ENCODE measurements around the gene VPS51.
A peak's percentile ranks its signal among the peaks of the same experiment; 100 is the strongest.
"Not testable (repeated sequence)": the region's sequence is repeated elsewhere in the genome, so short reads cannot be mapped to it uniquely, and the experiment has no call there.

The VPS51 gene

DNA sequence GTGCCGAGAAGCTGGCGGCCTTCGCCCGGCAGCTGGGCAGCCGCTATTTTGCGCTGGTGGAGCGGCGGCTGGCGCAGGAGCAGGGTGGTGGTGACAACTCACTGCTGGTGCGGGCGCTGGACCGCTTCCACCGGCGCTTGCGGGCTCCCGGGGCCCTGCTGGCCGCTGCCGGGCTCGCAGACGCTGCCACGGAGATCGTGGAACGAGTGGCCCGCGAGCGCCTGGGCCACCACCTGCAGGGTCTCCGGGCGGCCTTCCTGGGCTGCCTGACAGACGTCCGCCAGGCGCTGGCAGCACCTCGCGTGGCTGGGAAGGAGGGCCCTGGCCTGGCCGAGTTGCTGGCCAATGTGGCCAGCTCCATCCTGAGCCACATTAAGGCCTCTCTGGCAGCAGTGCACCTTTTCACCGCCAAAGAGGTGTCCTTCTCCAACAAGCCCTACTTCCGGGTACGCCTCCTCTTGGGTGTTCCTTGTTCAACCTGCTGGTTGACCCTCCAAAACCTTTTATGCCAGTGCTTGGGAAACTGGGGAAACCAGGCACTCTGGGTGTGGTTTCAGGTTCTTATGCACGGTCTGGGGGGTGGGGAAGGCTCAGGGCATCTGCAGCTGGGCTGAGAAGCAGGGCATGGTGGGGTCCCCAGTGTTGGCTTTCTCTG, 12.6 kb downstream of the VPS51 start:
- DNase-seq: no peak

DNA sequence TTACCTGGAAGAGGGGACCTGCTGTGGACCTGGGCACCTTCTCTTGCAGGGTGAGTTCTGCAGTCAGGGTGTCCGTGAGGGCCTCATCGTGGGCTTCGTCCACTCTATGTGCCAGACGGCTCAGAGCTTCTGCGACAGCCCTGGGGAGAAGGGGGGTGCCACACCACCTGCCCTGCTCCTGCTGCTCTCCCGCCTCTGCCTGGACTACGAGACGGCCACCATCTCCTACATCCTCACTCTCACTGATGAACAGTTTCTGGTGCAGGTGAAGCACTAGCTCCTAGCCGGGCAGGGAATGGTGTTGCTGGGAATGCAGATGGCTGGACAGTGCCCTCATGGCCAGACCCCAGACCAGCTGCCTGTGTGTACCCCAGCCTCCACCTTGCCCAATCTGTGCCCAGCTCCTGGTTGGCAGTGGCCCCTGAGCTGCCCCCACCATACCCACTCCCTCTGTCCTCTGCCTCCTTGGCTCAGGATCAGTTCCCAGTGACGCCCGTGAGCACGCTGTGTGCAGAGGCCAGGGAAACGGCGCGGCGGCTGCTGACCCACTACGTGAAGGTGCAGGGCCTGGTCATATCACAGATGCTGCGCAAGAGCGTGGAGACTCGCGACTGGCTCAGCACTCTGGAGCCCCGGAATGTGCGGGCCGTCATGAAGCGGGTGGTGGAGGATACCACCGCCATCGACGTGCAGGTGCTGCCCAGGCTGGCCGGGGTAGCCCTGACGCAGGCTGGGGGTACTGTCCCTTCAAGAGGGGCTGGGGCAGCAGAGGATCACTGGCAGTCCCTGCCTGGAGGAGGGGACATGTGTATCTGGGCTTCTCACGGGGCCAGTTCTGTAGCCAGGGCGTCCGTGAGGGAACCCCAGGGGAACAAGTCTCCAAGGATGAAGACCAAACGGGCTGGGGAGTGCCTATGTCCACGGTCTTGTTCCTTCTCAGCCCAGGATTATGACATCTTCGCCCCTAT, 13.5 kb downstream of the VPS51 start:
- no peak for DNase-seq

DNA sequence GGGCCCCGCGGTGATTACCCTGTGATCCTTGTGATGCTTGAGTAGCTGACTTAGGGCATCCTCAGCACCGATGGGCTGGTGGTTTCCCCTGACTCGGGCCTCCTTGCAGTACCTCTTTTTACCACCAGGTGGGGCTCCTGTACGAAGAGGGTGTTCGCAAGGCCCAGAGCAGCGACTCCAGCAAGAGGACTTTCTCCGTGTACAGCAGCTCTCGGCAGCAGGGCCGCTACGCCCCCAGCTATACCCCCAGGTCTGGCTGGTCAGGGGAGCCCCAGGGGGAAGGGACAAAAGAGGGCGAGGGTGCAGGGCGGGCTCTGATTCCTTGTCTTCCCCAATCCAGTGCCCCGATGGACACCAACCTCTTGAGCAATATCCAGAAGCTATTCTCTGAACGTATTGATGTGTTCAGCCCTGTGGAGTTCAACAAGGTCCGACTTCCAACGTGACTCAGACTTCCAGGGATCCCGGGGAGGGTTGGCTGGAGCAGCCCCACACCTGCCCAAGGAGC, 14.4 kb downstream of the VPS51 start:
- DNase-seq: peak; percentile 77

DNA sequence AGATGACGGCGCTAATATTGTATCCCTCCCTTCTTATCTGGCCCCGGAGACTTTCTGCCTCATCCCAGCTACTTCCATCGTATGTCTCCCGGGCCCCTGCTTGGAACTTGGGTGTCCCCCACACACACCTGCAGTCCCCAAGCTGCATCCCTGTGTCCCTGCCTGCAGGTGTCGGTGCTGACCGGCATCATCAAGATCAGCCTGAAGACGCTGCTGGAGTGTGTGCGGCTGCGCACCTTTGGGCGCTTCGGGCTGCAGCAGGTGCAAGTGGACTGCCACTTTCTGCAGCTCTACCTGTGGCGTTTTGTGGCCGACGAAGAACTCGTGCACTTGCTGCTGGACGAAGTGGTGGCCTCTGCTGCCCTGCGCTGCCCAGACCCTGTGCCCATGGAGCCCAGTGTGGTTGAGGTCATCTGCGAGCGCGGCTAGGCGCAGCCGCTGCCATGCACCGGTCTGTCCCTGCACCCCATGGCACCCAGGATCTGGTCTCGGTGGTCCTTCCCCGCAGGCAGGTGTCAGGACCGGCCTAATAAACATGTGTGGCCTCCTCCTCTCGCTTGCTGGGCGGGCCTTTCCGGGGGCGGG, 15.2 kb downstream of the VPS51 start:
- DNase-seq: no peak

GRCh38 chr11:65111744-65112545, 15.9 kb downstream of the VPS51 start, which contains the start of gene TM7SF2:
Gene TM7SF2, plus strand, starts transcription at chr11:65111872. Its CDS starts 144 bp downstream, at chr11:65112016.
- peak; percentile 98 for DNase-seq

DNA sequence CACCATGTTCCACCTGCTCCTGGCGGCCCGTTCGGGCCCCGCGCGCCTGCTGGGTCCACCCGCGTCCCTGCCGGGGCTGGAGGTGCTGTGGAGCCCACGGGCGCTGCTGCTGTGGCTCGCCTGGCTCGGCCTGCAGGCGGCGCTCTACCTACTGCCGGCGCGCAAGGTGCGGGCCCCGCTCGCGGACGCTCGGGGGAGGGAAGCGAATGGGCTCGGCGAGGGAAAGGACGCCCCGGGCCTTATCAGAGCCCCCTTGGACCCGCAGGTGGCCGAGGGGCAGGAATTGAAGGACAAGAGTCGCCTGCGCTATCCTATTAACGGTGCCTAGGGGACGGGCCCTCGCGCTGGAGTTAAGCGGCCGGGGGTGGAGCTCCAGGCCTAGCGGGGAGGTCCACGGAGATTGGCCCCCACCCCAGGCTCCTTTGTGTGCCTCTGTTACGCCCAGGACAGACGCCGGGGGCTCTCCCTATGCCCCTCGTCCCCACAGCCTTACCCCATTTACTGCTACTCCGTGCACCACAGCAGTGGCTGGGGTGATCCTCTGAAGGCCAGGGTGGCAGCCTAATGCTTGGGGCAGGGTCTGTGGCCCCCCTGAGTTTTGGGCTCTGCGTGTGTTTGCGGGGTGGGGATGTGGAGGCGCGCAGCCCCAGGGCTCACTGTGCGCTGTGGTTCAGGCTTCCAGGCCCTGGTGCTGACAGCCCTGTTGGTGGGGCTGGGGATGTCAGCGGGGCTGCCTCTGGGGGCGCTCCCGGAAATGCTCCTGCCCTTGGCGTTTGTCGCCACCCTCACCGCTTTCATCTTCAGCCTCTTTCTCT, 16.7 kb downstream of the VPS51 start:
- DNase-seq: peak; percentile 30

DNA sequence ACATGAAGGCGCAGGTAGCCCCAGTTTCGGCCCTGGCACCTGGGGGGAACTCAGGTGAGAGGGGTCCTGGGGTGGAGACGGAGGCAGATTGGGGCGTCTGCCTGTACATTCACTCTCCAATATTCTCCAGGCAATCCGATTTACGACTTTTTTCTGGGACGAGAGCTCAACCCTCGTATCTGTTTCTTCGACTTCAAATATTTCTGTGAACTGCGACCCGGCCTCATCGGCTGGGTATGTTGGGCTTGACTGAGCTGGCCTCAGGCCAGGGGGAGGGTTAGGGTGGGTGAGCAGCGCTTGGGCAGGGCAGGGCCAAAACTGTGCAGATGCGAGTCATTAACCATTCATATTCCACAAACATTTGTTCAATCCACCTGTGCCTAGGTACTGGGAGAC, 17.3 kb downstream of the VPS51 start:
- DNase-seq: no peak

DNA sequence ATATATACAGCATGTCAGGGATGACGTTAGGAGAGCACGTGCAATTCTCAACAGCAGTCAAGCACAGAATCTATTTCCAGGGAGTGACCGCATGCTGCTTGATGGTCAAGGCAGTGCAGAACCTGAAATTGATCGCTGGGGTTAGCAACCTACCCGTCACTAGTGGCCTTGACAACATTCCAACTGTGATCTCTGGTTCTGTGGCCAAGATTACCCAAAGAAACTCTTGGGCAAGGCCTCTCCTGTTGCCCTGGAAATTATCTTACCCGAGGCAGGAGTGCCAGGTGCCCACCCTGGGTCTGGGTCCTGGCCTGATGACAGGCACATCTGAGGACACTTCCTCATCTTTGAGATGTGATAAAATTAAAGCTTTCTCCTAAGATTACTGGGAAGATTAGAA, 17.8 kb downstream of the VPS51 start:
- DNase-seq: no peak

DNA sequence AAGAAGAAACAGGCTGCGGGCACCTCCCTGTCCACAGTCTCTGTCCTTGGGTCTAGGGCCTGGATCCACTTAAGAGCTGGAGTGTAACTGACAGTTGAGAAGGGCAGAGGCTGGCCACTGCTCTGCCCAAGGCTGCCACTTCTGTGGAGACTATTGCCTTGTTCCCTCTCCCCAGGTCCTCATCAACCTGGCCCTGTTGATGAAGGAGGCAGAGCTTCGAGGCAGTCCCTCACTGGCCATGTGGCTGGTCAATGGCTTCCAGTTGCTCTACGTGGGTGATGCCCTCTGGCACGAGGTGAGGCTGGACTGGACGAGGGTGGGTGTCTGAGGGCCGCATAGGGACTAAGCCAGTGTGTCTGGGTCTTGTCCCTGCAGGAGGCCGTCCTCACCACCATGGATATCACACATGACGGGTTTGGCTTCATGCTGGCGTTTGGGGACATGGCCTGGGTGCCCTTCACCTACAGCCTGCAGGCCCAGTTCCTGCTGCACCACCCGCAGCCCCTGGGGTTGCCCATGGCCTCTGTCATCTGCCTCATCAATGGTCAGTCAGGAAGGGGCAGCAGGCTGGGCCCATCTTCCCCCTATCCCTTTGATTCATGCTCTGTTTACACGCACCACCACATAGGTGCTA, 18.6 kb downstream of the VPS51 start:
- DNase-seq: no peak

DNA sequence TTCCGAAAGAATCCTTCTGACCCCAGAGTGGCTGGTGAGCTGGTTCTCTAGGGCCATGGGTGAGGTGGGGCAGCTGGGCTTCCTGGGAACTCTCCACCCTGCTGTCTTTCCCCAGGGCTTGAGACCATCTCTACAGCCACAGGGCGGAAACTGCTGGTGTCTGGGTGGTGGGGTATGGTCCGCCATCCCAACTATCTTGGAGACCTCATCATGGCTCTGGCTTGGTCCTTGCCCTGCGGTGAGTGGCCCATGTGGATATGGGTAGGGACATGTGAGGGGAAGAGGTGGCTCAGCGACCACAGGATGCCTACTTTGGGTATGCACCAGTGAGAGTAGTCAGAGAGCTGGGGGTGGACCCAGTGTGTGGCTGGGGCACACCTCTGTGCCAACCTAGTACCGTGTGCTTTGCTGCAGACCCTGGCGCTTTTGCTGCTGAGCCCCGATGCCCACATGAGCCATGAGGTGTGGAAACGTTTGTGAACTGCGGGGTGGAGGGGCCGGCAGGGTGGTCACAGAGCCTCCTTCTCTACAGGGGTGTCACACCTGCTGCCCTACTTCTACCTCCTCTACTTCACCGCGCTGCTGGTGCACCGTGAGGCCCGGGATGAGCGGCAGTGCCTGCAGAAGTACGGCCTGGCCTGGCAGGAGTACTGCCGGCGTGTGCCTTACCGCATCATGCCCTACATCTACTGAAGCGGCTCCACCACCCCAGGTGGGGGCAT, 19.5 kb downstream of the VPS51 start:
- no peak for DNase-seq

- peak; percentile 6 for DNase-seq
Measured at GRCh38 chr11:65116370-65117205, 20.6 kb downstream of the VPS51 start.

GRCh38 chr11:65117206-65118096, 21.4 kb downstream of the VPS51 start, which contains the start of gene ZNHIT2:
Gene ZNHIT2, minus strand, starts transcription at chr11:65117701. Its CDS starts 48 bp downstream, at chr11:65117653.
- peak; percentile 100 for DNase-seq

DNA sequence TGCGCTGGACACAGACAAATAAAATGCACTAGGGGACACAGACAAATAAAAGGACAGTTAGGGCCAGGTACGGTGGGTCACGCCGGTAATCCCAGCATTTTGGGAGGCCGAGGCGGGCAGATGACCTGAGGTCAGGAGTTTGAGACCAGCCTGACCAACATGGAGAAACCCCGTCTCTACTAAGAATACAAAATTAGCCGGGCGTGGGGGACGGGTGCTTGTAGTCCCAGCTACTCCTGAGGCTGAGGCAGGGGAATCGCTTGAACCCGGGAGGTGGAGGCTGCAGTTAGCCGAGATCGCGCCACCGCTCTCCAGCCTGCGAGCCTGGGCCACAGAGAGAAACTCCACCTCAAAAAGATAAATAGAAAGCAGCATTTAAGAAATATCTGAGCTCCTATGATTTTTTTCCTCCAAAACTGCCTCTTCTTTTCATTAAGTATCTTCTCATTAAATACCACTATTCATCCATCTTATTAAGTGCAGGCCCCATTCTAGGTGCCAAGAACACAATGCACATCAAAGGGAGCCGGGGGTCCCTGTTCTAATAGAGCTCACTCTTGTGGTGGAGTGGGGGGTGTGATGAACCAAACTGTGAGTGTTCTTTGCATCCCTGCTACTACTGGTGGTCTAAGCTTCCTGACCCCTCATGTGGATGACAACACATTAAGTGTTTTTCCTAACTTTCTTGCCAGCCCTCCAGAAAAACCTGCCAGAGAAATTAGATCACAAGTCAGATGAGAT, 22.3 kb downstream of the VPS51 start:
- no peak for DNase-seq

DNA sequence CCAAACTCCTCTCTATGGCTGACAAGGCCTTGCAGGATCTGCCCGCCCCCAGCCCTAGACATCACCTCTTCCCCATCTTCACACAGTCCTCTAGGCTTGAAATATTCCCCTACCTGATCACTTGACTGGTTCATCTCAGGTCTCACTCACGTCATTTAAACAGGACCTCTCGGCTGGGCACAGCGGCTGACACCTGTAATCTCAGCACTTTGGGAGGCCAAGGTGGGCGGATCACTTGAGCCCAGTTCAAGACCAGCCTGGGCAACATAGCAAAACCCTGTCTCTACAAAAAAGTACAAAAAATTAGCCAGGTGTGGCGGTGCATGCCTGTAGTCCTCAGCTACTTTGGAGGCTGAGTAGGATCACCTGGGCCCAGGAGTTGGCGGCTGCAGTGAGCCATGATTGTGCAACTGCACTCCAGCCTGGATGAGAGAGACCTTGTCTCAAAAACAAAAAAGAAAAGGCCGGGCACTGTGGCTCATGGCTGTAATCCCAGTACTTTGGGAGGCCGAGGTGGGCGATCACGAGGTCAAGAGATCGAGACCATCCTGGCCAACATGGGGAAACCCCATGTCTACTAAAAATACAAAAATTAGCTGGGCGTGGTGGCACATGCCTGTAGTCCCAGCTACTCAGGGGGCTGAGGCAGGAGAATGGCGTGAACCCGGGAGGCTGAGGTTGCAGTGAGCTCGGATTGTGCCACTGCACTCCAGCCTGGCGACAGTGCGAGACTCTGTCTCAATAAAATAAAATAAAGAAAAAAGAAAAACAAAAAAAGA, 23.1 kb downstream of the VPS51 start:
- DNase-seq: not testable (repeated sequence)

- no peak for DNase-seq
Measured at GRCh38 chr11:65119670-65119995, 23.6 kb downstream of the VPS51 start.

GRCh38 chr11:65120831-65121230, 24.8 kb downstream of the VPS51 start:
- DNase-seq: no peak

- DNase-seq: no peak
Measured at GRCh38 chr11:65121447-65121864, 25.4 kb downstream of the VPS51 start.
